OCI-LY1 (cell line): Measurements from ENCODE around the gene FERMT3.

Experiments used
- H2AFZ ChIP-seq: fragments of 200-600 bp; sonication (generic), shearing (Covaris generic); 2 replicates; pipeline ENCODE4 v1.6.0; 2014; ENCODE audit warnings: antibody characterized with exemption, mild to moderate bottlenecking, low read length
- H3F3A ChIP-seq: fragments of 200-600 bp; sonication (generic), shearing (Covaris generic); 2 replicates; pipeline ENCODE4 v1.6.0; 2014; ENCODE audit warnings: mild to moderate bottlenecking, antibody characterized with exemption, low read length, moderate library complexity; ENCODE audit not compliant: insufficient read depth
- H3K27ac ChIP-seq: fragments of 200-600 bp; sonication (generic); 2 replicates; pipeline ENCODE4 v1.5.1; 2014; ENCODE audit warnings: low read length, mixed run types, mild to moderate bottlenecking, low read depth; ENCODE audit not compliant: poor library complexity, severe bottlenecking
- H3K27me3 ChIP-seq: fragments of 200-600 bp; sonication (generic); 2 replicates; pipeline ENCODE4 v1.6.0; 2014; ENCODE audit warnings: antibody characterized with exemption, mild to moderate bottlenecking, low read length, moderate library complexity; ENCODE audit not compliant: insufficient read depth
- H3K36me3 ChIP-seq: fragments of 200-600 bp; sonication (generic); 2 replicates; pipeline ENCODE4 v1.6.1; 2014; ENCODE audit warnings: mild to moderate bottlenecking, antibody characterized with exemption, low read length, moderate library complexity, mixed read lengths; ENCODE audit not compliant: insufficient read depth
- H3K4me1 ChIP-seq: fragments of 200-600 bp; sonication (generic); 2 replicates; pipeline ENCODE4 v1.5.1; 2014; ENCODE audit warnings: mild to moderate bottlenecking, low read length, moderate library complexity; ENCODE audit not compliant: insufficient read depth, severe bottlenecking
- H3K4me2 ChIP-seq: fragments of 200-600 bp; sonication (generic), shearing (Covaris generic); 2 replicates; pipeline ENCODE4 v1.6.1; 2014; ENCODE audit warnings: low read length
- H3K4me3 ChIP-seq: fragments of 200-600 bp; sonication (generic); 2 replicates; pipeline ENCODE4 v1.5.1; 2014; ENCODE audit warnings: low read length, low read depth, mild to moderate bottlenecking, mixed read lengths; ENCODE audit not compliant: poor library complexity, severe bottlenecking
- H3K79me2 ChIP-seq: fragments of 200-600 bp; shearing (Covaris generic); 2 replicates; pipeline ENCODE4 v1.6.1; 2016; ENCODE audit warnings: mixed run types, low read length, mixed read lengths; ENCODE audit not compliant: insufficient read depth
- H3K9ac ChIP-seq: fragments of 200-600 bp; sonication (generic), shearing (Covaris generic); 2 replicates; pipeline ENCODE4 v1.6.1; 2014; ENCODE audit warnings: mild to moderate bottlenecking, low read length, mixed read lengths
- H3K9me2 ChIP-seq: fragments of 200-600 bp; sonication (generic), shearing (Covaris generic); 2 replicates; pipeline ENCODE4 v1.6.1; 2014; ENCODE audit warnings: low read depth, mild to moderate bottlenecking, low read length, mixed read lengths
- H3K9me3 ChIP-seq: fragments of 200-600 bp; shearing (Covaris generic); 2 replicates; pipeline ENCODE4 v1.6.1; 2014; ENCODE audit warnings: low read length, mixed read lengths
- H4K20me1 ChIP-seq: fragments of 200-600 bp; sonication (generic), shearing (Covaris generic); 2 replicates; pipeline ENCODE4 v1.6.0; 2016; ENCODE audit warnings: mild to moderate bottlenecking, low read length; ENCODE audit not compliant: insufficient read depth
- EZH2 ChIP-seq: fragments of 200-600 bp; sonication (generic), shearing (Covaris generic); IDR thresholded peaks from 2 replicates; pipeline ENCODE4 v1.8.0; 2017; ENCODE audit warnings: borderline replicate concordance, mixed run types, mild to moderate bottlenecking, antibody characterized with exemption, low read length, moderate library complexity, mixed read lengths
- TF ChIP-seq, protein P1 (sequence below): fragments of 200-600 bp; sonication (generic), shearing (Covaris generic); IDR thresholded peaks from 2 replicates; pipeline ENCODE4 v1.5.1; 2017; ENCODE audit warnings: mild to moderate bottlenecking, antibody characterized with exemption, low read length, moderate library complexity, mixed read lengths

The FERMT3 gene

DNA sequence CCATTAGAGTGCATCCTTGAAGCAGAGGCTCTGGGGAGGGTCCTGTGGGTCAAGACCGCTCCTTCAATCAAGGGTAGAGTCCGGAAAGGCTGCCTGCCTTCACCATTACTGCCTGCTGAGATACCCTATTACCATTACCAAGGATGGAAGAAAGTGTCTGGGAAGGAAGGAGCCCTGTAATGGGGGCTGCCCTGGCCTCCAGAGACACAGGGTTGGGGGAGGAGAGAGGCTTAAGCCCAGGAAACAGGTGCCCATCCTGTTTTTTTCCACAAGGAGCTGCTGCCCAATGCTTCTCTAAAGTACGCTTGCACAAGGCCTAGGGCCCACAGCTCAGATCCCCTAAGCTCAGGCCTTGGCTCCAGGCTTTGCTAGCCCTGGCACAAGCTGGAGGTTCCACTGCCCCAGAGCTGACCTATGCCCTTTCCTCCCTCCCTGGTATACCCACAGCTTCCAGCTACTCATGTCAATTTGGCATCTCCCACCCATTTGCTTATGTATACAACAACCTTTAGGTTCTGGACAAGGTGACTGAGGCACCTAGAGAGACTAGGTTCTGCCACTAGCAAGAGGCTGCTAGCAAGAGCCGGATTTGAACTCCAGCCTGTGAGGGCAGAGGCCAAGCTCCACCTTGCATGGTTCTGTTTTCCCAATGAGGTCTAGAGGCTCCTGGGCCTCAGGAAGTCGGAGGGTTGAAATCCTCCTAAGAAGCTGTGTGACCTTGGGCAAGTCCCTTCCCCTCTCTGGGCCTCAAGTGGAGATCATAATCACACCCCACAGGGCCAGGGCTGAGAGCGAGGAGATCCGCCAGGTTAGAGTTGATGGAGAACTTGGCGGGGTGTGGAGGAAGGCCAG is 43.3 kb downstream of the FERMT3 start:
- Histone ChIP-seq H3K27me3 (no peaks in the 10 kb centered on the region), H2AFZ (no peak overlapping the region), H4K20me1 (no peaks in the 10 kb centered on the region), H3K4me2 (no peak overlapping the region), H3K9ac (no peak overlapping the region), H3K9me3 (no peaks in the 10 kb centered on the region), H3K27ac (no peak overlapping the region), H3K79me2 (no peaks in the 10 kb centered on the region; the same call in 1 of the 2 replicates), H3K4me3 (no peak overlapping the region), H3F3A (0 out of 2 replicates have a peak, but pooled peaks cover 3% of the 10 kb centered on the region), H3K36me3 (peaks cover 9% of the 10 kb centered on the region; the same call in 1 of the 2 replicates), H3K9me2 (no peaks in the 10 kb centered on the region), H3K4me1 (peaks cover 46% of the 10 kb centered on the region)
- TF ChIP-seq, protein P1, sequence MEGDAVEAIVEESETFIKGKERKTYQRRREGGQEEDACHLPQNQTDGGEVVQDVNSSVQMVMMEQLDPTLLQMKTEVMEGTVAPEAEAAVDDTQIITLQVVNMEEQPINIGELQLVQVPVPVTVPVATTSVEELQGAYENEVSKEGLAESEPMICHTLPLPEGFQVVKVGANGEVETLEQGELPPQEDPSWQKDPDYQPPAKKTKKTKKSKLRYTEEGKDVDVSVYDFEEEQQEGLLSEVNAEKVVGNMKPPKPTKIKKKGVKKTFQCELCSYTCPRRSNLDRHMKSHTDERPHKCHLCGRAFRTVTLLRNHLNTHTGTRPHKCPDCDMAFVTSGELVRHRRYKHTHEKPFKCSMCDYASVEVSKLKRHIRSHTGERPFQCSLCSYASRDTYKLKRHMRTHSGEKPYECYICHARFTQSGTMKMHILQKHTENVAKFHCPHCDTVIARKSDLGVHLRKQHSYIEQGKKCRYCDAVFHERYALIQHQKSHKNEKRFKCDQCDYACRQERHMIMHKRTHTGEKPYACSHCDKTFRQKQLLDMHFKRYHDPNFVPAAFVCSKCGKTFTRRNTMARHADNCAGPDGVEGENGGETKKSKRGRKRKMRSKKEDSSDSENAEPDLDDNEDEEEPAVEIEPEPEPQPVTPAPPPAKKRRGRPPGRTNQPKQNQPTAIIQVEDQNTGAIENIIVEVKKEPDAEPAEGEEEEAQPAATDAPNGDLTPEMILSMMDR: no peak
- TF ChIP-seq EZH2: no peak

DNA sequence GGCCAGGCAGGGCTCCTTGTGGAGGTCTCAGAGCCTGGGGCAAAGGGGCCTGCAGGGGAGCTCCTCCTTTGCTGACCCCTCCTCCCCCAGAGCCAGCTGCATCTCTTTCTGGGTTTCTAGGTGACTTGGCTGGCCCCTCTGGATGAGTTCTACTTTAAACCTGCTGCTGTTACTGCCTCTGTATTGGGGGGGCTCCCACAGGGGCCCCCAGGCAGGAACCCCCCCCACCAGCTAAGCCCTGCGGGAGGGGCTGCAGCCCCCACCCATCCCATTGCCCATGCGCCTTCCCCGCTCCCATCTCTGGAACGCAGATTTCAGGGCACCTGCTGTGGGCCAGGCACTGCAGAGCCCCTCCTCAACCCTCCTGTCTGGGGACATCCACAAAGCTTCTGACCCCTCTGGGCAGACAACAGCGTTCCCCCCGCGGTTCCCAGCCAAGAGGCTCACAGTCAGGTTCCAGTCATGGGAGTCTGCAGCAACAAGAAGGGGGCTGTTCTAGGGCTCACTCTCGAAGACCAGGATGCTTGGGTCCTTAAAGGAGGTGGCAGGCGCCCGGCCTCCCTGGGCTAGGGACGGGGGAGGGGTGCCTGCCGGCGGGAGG is 44.0 kb downstream of the FERMT3 start:
- peaks cover 39% of the 10 kb centered on the region for H3K4me1 ChIP-seq
- no peaks in the 10 kb centered on the region for H3K9me2 ChIP-seq
- H3K79me2 ChIP-seq: no peaks in the 10 kb centered on the region; the same call in 1 of the 2 replicates
- no peak overlapping the region for H2AFZ ChIP-seq
- no peaks in the 10 kb centered on the region for H3K27me3 ChIP-seq
- 0 out of 2 replicates have a peak, but pooled peaks cover 3% of the 10 kb centered on the region for H3F3A ChIP-seq
- H4K20me1 ChIP-seq: no peaks in the 10 kb centered on the region
- peak overlapping the region; percentile 93 for H3K4me2 ChIP-seq
- H3K36me3 ChIP-seq: 0 out of 2 replicates have a peak, but pooled peaks cover 7% of the 10 kb centered on the region
- no peaks in the 10 kb centered on the region for H3K9me3 ChIP-seq
- no peak overlapping the region for H3K27ac ChIP-seq
- peak overlapping the region; percentile 71 for H3K9ac ChIP-seq
- no peak for TF ChIP-seq EZH2
- TF ChIP-seq, protein P1: no peak
- H3K4me3 ChIP-seq: peak overlapping the region; percentile 71

DNA sequence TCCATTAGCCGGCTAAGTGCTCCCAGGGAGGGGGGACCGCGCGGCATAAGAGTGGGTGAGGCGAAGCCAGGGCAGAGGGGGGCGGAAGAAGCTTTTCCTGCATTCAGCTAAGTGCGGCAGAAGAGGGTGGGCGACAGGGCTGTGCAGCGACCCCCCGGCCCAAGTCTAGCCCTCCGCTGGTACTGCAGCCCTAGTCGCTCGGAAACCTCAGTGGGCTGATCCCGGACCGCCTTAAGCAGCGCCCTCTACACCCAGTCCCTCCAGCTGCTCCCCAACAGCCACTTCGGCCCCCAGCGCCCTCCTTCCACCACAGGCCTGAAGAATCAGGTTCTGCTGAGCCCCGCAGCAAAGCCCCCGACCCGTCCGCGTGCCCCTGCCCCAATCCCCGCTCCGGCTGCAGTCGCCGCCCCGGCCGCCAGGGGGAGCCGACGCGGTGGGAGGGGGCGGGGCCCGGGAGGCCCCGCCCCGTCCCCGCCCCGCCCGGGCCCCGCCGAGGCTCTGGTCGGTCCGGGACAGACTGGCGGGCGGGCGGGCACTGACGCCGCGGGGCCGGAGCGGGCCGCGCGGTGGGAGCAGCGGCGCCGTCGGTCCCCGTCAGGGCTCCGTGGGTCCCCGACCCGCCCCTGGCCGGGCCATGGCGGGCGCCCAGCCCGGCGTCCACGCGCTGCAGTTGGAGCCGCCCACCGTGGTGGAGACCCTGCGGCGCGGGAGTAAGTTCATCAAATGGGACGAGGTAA is 44.7 kb downstream of the FERMT3 start, which contains the start of gene PLCB3:
Gene PLCB3 (plus strand): TSS at position 515 of the 737 bp plus-strand sequence. CDS start 120 bp downstream, at position 635.
- Histone ChIP-seq H3K9me2 (no peaks in the 10 kb centered on the region), H3K9me3 (no peaks in the 10 kb centered on the region), H3K9ac (peak within 1 kb of the TSS; percentile 79), H3K4me1 (peaks cover 38% of the 10 kb centered on the region), H3K27ac (no peak within 1 kb of the TSS), H4K20me1 (no peaks in the 10 kb centered on the region), H3F3A (0 out of 2 replicates have a peak, but pooled peaks cover 3% of the 10 kb centered on the region), H3K27me3 (no peaks in the 10 kb centered on the region), H3K4me3 (peak within 1 kb of the TSS; percentile 71), H2AFZ (no peak within 1 kb of the TSS), H3K4me2 (peak within 1 kb of the TSS; percentile 93), H3K79me2 (no peaks in the 10 kb centered on the region), H3K36me3 (0 out of 2 replicates have a peak, but pooled peaks cover 7% of the 10 kb centered on the region)
- TF ChIP-seq, protein P1: peak; percentile 62
- TF ChIP-seq EZH2: no peak
